HTR-8/SVneo (cell line): Measurements from ENCODE around the gene PKN1.
"Not testable (repeated sequence)": the region's sequence is repeated elsewhere in the genome, so short reads cannot be mapped to it uniquely, and the experiment has no call there.

Experiments
- DNase-seq: peaks from one replicate; pipeline ENCODE4 v3.0.0; 2011; ENCODE audit warnings: low spot score, mixed read lengths; ENCODE audit not compliant: insufficient read length
- FAIRE-seq: peaks from 2 replicates; lab custom pipeline; 2011; peaks lifted over from hg19 to GRCh38; lab: Jason Lieb, UNC

PKN1 gene

GRCh38 chr19:14452303-14452702 lies 19.2 kb downstream of the PKN1 start:
- not testable (repeated sequence) for DNase-seq, FAIRE-seq

GRCh38 chr19:14459703-14460102 lies 26.6 kb downstream of the PKN1 start:
- FAIRE-seq (no peak), DNase-seq (no peak)

- FAIRE-seq: no peak
- DNase-seq: no peak
Observed at GRCh38 chr19:14460935-14461334, 27.8 kb downstream of the PKN1 start.

- not testable (repeated sequence) for DNase-seq
Observed at GRCh38 chr19:14462401-14462800, 29.3 kb downstream of the PKN1 start.

GRCh38 chr19:14463747-14464146 lies 30.6 kb downstream of the PKN1 start:
- FAIRE-seq (no peak), DNase-seq (no peak)

More at GRCh38 chr19:14462401-14462800, 29.3 kb downstream of the PKN1 start:
- FAIRE-seq: not testable (repeated sequence)

GRCh38 chr19:14467391-14467790 lies 34.3 kb downstream of the PKN1 start:
- DNase-seq (no peak), FAIRE-seq (no peak)

- no peak for DNase-seq
- no peak for FAIRE-seq
Observed at GRCh38 chr19:14467816-14468215, 34.7 kb downstream of the PKN1 start.

- DNase-seq (no peak), FAIRE-seq (no peak)
Observed at GRCh38 chr19:14470031-14470876, 37.1 kb downstream of the PKN1 start.

- FAIRE-seq (no peak), DNase-seq (no peak)
Observed at GRCh38 chr19:14471436-14472187, 38.5 kb downstream of the PKN1 start.

GRCh38 chr19:14472202-14472938 lies 39.3 kb downstream of the PKN1 start:
- DNase-seq (peak; percentile 69), FAIRE-seq (no peak)

GRCh38 chr19:14473073-14473977 lies 40.2 kb downstream of the PKN1 start:
- FAIRE-seq: peak; percentile 48
- no peak for DNase-seq

- DNase-seq: no peak
- FAIRE-seq: no peak
Observed at GRCh38 chr19:14473978-14474578, 41.0 kb downstream of the PKN1 start.

- DNase-seq (no peak), FAIRE-seq (peak; percentile 68)
Observed at GRCh38 chr19:14474827-14475226, 41.7 kb downstream of the PKN1 start.

- FAIRE-seq (no peak), DNase-seq (no peak)
Observed at GRCh38 chr19:14475251-14476073, 42.4 kb downstream of the PKN1 start, which contains the start of gene PTGER1. Gene PTGER1 (minus strand): TSS chr19:14475354. CDS start chr19:14474320, 1,034 bp downstream.

GRCh38 chr19:14476327-14476672 lies 43.2 kb downstream of the PKN1 start:
- DNase-seq: no peak
- no peak for FAIRE-seq

- FAIRE-seq (peak; percentile 82), DNase-seq (no peak)
Observed at GRCh38 chr19:14476673-14477401, 43.7 kb downstream of the PKN1 start.

GRCh38 chr19:14477418-14478112 lies 44.5 kb downstream of the PKN1 start:
- DNase-seq (no peak), FAIRE-seq (no peak)
